NCI-H748 treated with DMSO at 0.1 percent for 48 hours (cell line): ENCODE data around the gene SLC35E4.

Experiments
- DNase-seq: peaks from one replicate; lab custom pipeline; 2025; lab: John Stamatoyannopoulos, UW

The SLC35E4 gene

GRCh38 chr22:30691204-30691603 is 55.6 kb downstream of the SLC35E4 start:
- no peak for DNase-seq

- DNase-seq: peak; percentile 2
Measured at GRCh38 chr22:30694171-30694639, 58.6 kb downstream of the SLC35E4 start.

GRCh38 chr22:30694640-30695350 is 59.2 kb downstream of the SLC35E4 start, which contains the start of gene OSBP2:
TSS of gene OSBP2 (plus strand) at chr22:30694874. CDS start at chr22:30694910, 36 bp downstream.
- no peak for DNase-seq

DNA sequence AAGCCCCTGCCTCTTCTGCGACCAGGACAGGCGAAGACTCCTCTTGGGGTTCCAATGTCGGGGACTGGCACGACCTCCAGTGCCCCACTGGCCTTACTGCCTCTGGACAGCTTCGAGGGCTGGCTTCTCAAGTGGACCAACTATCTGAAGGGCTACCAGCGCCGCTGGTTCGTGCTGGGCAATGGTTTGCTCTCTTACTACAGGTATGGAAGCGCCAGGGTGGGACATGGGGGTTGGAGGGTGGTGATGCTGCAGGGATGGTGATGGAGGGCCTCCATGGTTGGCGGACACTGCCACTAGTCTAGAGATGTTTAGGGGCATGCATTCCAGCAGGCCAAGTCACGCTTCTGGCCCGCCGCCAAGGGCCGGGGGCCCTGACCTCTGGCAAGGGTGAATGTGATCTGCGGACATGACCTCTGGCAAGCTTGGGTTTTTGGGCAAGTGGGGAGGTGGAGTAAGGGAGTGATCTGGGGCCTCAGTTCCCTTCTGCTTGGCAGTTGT is 59.8 kb downstream of the SLC35E4 start:
- no peak for DNase-seq

- no peak for DNase-seq
Measured at GRCh38 chr22:30695871-30696655, 60.5 kb downstream of the SLC35E4 start.
